ENCODE measurements around the gene GDPD5. TPM values are rescaled to one million over a fixed set of nuclear protein-coding genes. Genes with fewer than 3 reads are reported as not detected.

The GDPD5 gene
- total and polyA plus RNA-seq, 9 of the 15 experiments (the other 6 are each of a cell fraction or from before 2014, with no cell fraction given), result 0.32 to 27.3 (median 8.0) TPM

DNA sequence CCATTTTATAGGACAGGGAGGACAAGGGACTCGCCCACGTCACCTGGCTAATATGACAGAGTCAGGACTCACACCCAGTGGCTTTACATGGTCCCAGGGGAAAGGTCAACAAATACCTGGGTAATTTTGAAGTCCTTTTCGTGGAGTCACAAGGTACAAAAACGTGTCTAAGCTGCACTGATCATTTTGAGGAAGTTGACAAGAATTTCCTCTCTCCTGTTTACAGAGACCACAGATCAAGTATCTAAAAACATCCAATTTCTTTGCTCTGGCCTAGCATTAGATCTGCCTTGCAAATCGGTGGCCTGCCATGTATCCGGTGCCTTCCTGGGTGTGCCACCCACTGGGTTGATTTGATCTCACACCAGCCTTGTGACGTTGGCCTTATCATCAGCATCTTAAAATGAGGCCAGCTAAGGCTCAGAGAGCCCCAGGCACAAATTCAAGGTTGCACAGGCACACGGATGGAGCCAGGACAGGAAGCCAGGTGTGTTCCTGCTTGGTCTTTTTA is 17.6 kb downstream of the GDPD5 start:
- 34% methylated on average over 8 of the region's 8 CpGs for WGBS (ENCODE audit: insufficient coverage, low coverage, missing lambda C conversion rate)
- ChIA-PET CTCF (ENCODE audit: low intra/inter-chr PET ratio) (no interaction called here), POLR2A (interaction anchor here (0.6 to 1.0 kb wide), 3 partner anchors 28 to 300 kb away, joined by 3 read pairs; no protein-coding TSS in a partner anchor)
- Histone ChIP-seq H3K27ac (ENCODE audit: extremely low read depth, low read depth, low read length) (peak overlapping the region; percentile 25; the same call in 1 of the 3 replicates), H3K4me1 (replicated peaks in 1 of 2; ENCODE audit: control insufficient read depth in 2 of 2, insufficient read depth in 2 of 2, low read length in 2 of 2) (peaks cover 24 to 36% of the 10 kb centered on the region in 2 experiments), H3K36me3 (ENCODE audit: control insufficient read depth, insufficient read depth, low read length) (no peaks in the 10 kb centered on the region), H3K79me2 (ENCODE audit: control insufficient read depth, insufficient read depth, low read length) (no peaks in the 10 kb centered on the region), H3K9ac (ENCODE audit: insufficient read depth in 1 of 2, low read depth in 2 of 2, low read length in 2 of 2) (peak overlapping the region in 1 of 2 experiments; percentile 84; a peak in 1 of 4 replicates), H2AFZ (ENCODE audit: low read depth, low read length) (no peak overlapping the region), H3K4me2 (ENCODE audit: insufficient read depth, low read length) (no peak overlapping the region), H3K4me3 (no peak overlapping the region), H3K9me3 (replicated peaks; ENCODE audit: control insufficient read depth, insufficient read depth, low read depth, low read length) (no peaks in the 10 kb centered on the region), H4K20me1 (replicated peaks; ENCODE audit: control insufficient read depth, insufficient read depth, low read length) (no peaks in the 10 kb centered on the region), H3K9me1 (ENCODE audit: control insufficient read depth, insufficient read depth, low read length) (no peaks in the 10 kb centered on the region), H3K27me3 (ENCODE audit: control insufficient read depth in 2 of 2, insufficient read depth in 2 of 2, low read length in 2 of 2) (no peaks in the 10 kb centered on the region)
- intact Hi-C loops (cut with micrococcal nuclease), result no loop called here
- no peak for FAIRE-seq
- no peak for DNase-seq (ENCODE audit: extremely low read depth in 1 of 4, low spot score in 3 of 4)
- TF ChIP-seq HDGF (IDR thresholded peaks at IDR 0.05), result 0 out of 2 replicates have a peak, but pooled peaks have one; percentile 57
- TF ChIP-seq ZFP36 (IDR thresholded peaks at IDR 0.05; ENCODE audit: low read depth, low read length, partially characterized antibody), result peak; percentile 64
- no peak for TF ChIP-seq U2AF2 (optimal IDR thresholded peaks at IDR 0.05; ENCODE audit: low read depth, low read length)
- no peak for TF ChIP-seq ATF1 (CRISPR knock-in tag; IDR thresholded peaks at IDR 0.05)
- peak; percentile 50 for TF ChIP-seq ATF1 (tag; IDR thresholded peaks at IDR 0.05)
- TF ChIP-seq FOXA3 (CRISPR knock-in tag; conservative IDR thresholded peaks at IDR 0.05 in 1 of 2, IDR thresholded peaks at IDR 0.05 in 1 of 2), result peak; percentile 50 to 73; a peak in 2 of 4 replicates
- TF ChIP-seq CTBP1 (IDR thresholded peaks at IDR 0.05; ENCODE audit: borderline replicate concordance), result 0 out of 2 replicates have a peak, but pooled peaks have one; percentile 19
- peak; percentile 33 for TF ChIP-seq RBM25 (IDR thresholded peaks at IDR 0.05; ENCODE audit: low read depth, low read length, severe bottlenecking)
- peak; percentile 46; the same call in 1 of the 2 replicates for TF ChIP-seq SMARCE1 (IDR thresholded peaks at IDR 0.05)
- peak; percentile 51; the same call in 1 of the 2 replicates for TF ChIP-seq SPI1 (IDR thresholded peaks at IDR 0.05; ENCODE audit: borderline replicate concordance, low read depth, low read length)
- peak; percentile 61; the same call in 1 of the 2 replicates for TF ChIP-seq SMARCA5 (IDR thresholded peaks at IDR 0.05)
- 0 out of 4 replicates have a peak, but pooled peaks of 1 of the 2 experiments have one; percentile 36 for TF ChIP-seq FOXK2 (conservative IDR thresholded peaks at IDR 0.05 in 1 of 2, IDR thresholded peaks at IDR 0.05 in 1 of 2; ENCODE audit: low read depth in 2 of 2)
- TF ChIP-seq ZFX (CRISPR knock-in tag; IDR thresholded peaks at IDR 0.05), result peak; percentile 26; the same call in 1 of the 2 replicates
- TF ChIP-seq FOXP1 (CRISPR knock-in tag; IDR thresholded peaks at IDR 0.05), result no peak
- TF ChIP-seq KDM1A (IDR thresholded peaks at IDR 0.05), result 0 out of 4 replicates have a peak, but pooled peaks of 1 of the 2 experiments have one; percentile 26
- TF ChIP-seq ZNF644 (tag; IDR thresholded peaks at IDR 0.05; ENCODE audit: low read depth), result no peak
- peak; percentile 59 for TF ChIP-seq GATA2 (CRISPR knock-in tag; IDR thresholded peaks at IDR 0.05)
- TF ChIP-seq BRD9 (IDR thresholded peaks at IDR 0.05; ENCODE audit: low read depth, partially characterized antibody), result no peak
- TF ChIP-seq BCOR (IDR thresholded peaks at IDR 0.05), result peak; percentile 88; the same call in 1 of the 2 replicates
- TF ChIP-seq TRIM24 (IDR thresholded peaks at IDR 0.05), result no peak
- no peak; the same call in 2 of the 3 replicates for ATAC-seq
- no TSS peak for BruUV-seq (replicated peaks)
- in situ Hi-C loops (cut with MboI), result no loop called here
